HG03103 (cell line): ENCODE measurements around the gene BMERB1.
"Not testable (repeated sequence)": the region's sequence is repeated elsewhere in the genome, so short reads cannot be mapped to it uniquely, and the experiment has no call there.

Experiments used
- ATAC-seq: cut with Tn5 transposase; IDR thresholded peaks from one replicate; pipeline ENCODE4 v1.9.1; 2021; ENCODE audit warnings: low read depth; ENCODE audit not compliant: unreplicated experiment

The BMERB1 gene

DNA sequence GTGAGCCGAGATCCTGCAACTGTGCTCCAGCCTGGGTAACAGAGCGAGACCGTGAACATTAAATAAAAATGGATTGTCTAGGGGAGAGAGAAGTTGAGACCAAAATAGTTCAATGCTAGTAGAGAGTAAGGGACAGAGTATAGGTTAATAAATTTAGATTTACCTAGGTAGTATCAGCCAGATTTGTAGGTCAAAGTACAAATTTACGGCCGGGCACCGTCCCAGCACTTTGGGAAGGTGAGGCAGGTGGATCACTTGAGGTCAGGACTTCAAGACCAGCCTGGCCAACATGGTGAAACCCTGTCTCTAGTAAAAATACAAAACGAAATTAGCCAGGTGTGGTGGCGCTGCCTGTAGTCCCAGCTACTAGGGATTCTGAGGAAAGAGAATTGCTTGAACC is 12.2 kb upstream of the BMERB1 start:
- ATAC-seq, result no peak

DNA sequence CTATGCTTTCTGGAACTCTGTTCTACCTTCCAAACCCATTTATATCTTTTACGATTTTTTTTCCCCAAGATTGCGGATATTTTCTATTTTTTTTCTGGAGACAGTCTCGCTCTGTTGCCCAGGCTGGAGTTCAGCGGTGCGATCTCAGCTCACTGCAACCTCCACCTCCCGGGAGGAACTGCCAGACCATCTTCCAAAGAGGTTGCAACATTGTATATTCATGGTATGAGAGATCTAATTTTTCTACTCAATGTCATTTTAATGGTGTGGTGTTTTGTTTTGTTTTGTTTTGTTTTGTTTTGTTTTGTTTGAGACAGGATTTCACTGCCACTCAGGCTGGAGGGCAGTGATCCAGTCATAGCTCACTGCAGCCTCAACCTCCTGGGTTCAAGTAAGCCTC is 8.5 kb upstream of the BMERB1 start:
- ATAC-seq, result no peak

DNA sequence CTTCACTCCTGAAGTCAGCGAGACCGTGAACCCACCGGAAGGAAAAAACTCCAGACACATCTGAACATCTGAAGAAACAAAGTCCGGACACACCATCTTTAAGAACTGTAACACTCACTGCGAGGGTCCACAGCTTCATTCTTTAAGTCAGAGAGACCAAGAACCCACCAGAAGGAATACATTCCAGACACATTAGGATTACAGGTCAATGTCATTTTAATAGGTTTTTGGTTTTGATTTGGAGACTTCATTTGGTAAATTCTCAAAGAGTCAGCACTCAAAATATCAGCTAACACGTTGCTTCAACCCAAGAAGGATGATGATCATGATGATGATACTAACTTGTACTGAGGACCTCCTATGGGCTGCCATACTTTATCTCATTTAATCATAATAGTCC is 7.6 kb upstream of the BMERB1 start:
- no peak for ATAC-seq

DNA sequence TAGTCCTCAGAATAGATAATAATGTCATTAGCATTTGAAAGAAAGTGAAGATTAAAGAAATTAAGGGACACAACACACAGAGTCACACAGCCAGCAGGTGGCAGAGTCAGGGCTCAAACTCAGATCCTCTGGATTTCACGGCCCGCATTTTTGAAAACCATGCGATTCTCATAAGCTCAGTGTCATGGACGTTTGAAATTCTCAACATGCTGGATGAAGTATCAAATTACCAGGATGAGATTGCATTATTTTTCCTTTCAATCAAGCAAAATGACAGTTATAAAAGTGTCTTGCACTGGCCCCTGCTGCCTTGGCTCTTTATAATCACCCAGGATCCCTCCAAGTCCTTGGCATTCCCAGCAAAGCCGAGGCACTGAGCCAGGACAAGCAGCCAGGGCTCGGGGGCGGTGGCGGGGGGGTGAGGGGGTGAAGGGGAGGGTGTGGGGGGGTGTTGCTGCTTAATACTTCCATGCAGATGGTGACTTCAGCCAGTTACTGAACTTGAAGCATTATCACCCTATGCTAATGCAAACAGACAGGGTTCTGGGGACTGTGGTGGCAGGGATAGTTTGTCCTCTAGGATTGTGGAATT is 6.6 kb upstream of the BMERB1 start:
- ATAC-seq, result no peak

DNA sequence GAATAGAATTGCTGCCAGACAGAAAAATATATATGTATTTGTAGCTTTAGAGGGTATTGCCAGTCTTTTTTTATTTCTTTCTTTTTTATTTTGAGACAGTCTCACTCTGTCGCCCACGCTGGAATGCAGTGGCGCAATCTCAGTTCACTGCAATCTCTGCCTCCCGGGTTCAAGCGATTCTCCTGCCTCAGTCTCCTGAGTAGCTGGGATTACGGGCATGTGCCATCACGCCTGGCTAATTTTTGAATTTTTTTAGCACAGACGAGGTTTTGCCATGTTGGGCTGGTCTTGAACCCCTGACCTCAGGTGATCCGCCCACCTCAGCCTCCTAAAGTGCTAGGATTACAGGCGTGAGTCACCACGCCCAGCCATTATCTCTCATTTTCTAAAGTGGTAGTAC is 3.5 kb upstream of the BMERB1 start:
- ATAC-seq, result not testable (repeated sequence)

DNA sequence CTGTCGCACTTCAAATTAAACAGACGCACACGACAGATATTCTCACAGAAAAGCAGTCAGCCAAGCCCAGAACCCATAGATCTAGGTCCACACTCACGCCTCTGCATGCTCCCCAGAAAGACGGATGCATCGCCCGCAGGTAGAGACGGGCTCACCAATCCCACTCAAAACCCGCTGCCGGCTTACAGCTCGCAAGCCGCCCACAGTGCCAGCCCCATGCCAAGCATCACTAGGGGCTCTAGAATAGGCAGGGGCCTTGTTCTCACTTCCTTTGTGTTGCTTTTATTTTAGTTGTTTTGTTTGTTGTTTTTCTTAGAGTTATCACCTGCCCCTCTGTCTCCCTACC is 336 bp upstream of the BMERB1 start:
- no peak for ATAC-seq

DNA sequence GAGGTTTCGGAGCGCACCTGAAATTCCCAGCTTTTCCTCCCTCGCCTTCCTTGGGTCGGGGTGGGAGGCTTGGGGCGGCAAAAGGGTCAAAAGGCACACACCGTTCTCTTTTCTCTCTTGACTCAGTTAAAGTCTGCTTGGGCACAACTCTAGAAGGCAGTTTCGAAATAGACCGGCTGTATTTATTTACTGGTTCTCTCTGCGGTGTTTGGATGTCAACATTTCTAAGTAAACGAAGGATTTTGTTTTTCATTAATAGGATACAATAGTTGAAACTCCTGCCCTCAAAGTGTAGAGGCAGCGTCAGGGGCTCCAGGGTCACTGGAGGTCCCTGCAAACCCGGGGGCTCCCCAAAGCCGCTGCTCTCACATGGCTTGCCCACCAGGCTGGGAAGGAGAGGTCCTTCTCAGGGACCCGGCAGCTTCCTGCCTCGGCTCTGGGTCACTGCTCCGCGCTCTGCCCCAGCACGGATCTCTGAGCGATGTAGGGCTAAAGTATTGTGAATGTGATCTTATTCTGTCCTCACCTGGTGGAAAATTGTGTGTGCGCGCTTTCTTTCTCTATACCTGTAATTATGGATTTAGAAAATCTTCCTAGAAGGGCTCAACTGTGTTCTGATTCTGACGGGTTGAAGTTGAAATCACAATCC is 952 bp downstream of the BMERB1 start:
- ATAC-seq, result no peak

DNA sequence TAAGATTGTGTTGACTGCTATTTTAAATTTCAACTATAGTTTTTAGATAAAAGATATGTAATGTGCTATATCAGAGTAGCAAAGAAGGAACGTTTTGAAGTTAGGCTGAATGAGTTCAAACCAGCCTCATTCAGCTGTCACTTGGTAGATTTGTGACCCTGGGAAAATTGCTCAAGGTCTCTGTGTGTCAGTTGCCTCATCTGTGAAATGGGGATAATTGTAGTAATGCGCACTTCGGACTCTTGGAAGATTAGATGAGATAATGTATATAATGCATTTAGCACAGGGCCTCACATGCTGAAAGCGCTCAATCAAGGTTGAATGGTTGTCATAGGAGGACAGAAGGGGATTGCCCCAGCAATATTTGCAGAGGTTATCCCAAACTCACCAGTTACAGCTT is 4.7 kb downstream of the BMERB1 start:
- ATAC-seq, result no peak

DNA sequence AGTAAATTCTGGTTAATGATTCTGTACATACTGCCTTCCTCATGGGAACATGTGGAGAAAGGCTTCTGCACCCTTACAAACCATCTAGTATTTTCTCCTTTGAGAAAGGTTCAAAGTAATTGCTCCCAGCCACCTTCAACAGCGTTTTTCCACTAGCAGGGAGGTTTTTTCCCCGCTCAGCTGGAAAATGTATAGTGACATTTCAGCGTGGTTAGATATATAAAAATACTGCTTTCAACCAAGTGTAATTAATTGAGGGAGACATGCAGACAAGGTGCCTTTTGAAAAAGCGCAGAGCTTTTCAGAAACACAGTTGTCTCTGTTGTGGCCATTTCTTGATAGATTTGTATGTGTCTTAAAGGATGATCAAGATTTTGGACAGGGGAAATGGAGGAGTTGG is 5.1 kb downstream of the BMERB1 start:
- no peak for ATAC-seq

DNA sequence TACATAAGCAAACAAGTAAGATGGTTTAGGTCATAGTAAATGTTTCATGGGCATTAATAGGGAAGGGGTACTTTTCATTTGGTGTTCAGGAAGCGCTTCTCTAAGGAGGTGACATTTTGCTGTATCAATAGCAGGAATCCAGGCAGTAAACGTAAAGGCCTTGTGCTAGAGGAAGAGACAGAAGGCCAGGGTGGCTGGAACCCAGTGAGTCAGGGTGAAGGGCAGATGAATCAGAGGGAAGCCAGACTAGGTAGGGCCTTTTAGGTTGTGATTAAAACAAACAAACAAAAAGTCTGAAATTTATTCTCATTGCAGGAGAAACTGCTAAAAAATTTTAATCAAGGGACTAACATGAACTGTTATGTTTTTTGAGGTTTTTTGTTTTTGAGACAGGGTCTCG is 6.5 kb downstream of the BMERB1 start:
- no peak for ATAC-seq

DNA sequence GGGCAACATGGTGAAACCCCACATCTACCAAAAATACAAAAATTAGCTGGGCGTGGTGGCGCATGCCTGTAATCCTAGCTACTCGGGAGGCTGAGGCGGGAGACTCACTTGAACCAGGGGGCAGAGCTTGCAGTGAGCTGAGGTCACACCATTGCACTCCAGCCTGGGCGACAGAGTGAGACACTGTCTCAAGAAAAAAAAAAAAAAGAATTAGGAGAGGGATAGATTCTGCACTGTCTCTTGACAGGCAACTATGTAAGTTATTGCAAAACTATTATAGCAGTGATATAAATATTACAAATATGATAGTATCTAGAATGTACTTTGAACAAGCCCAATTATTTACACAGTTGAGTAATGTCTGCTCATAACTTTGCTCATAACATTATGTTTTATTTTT is 7.8 kb downstream of the BMERB1 start:
- ATAC-seq, result not testable (repeated sequence)

DNA sequence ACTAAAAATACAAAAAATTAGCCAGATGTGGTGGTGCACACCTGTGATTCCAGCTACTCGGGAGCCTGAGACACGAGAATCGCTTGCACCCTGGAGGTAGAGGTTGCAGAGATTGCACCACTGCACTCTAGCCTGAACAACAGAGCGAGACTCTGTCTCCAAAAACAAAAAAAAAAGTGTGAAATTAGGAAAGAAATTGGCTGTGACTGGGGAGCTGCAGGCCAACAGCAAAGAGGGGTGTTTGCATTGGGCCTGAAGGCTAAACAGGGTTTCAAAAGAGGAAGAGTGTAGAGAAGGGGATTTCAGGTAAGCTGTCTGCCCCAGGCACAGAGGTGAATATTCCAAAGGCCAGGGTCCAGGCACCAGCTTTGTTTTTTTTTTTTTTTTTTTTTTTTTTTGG is 9.4 kb downstream of the BMERB1 start:
- ATAC-seq, result no peak

DNA sequence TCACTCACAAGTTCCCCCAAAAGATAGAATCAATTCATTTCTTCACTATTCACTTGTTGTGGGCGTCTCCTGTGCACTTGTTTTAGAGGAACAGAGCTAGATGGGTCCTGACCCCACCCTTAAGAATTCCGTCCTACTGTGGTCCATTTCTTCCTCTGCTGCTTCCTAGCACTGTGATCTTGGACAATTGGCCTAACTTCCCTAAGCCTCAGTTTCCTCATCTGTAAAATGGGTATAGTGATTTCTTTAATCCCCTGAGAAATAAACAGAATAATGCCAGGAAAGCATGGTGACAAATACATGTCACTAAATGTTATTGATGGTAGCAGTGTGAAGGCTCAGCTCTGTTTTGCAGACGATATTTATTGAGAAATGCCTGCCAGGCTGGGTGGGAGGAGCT is 9.9 kb downstream of the BMERB1 start:
- no peak for ATAC-seq

DNA sequence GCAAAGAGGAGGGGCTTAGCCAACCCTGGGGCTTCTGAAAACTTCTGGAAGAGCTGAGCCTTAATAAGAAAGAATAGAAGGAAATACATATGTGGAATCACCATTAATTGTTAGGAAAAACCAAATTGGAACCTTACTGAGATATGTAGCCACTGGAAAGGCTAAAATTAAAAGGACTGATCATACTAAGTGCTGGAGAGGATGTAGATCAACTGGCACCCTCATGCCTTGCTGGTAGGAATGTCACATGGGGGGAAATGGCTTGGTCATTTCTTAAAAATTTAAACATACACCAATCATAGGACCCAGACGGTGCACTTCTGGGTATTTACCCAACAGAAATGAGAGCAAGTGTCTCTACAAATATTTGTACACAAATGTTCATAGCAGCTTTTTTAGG is 11.1 kb downstream of the BMERB1 start:
- no peak for ATAC-seq

DNA sequence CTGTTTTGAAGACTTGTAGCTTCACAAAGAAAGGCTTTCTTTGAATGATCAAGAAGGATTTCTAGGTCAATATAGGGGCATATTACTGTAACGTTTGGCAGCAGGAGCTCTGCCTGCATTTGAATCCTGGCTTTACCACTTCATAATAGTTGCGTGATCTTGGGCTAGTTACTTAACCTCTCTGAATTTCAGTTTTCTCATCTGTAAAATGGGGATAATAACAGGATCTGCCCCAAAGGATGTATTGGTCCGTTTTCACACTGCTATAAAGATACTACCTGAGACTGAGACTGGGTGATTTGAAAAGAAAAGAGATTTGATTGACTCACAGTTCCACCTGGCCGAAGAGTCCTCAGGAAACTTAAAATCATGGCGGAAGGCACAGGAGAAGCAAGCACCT is 12.5 kb downstream of the BMERB1 start:
- ATAC-seq, result no peak

DNA sequence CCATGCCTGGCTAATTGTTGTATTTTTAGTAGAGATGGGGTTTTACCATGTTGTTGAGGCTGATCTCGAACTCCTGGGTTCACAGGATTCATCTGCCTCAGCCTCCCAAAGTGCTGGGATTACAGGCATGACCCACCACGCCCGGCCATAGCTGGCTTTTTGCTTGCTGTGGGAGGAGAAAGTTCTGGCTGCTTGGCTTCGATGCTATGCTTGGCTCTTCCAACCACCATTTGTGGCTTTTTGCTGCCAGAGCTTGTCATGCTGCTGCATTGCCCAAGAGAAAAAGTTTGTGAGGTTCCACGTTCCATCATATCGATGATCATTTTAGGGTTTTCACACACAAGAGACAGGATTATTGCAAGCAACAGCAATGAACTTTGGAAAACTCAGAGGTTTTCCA is 16.2 kb downstream of the BMERB1 start:
- ATAC-seq, result no peak

DNA sequence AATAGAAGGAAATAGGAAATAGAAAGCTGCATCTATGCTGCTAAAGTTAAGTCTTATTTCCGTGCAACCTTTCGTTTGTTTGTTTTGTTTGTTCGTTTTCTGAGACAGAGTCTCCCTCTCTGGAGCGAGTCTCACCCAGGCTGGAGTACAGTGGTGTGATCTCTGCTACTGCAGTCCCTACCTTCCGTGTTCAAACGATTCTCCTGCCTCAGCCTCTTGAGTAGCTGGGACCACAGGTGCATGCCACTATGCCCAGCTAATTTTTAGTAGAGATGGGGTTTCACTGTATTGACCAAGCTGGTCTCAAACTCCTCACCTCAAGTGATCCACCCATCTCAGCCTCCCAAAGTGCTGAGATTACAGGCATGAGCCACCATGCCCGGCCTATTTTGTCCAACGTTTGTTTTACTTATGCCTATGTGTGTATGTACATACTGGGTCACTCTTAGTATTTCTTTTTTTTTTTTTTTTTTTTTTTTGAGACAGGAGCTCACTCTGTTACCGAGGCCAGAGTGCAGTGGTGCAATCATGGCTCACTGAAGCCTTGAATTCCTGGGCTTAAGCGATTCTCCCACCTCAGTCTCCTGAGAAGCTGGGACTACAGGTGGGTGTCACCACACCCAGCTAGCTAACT is 16.8 kb downstream of the BMERB1 start:
- ATAC-seq, result no peak

DNA sequence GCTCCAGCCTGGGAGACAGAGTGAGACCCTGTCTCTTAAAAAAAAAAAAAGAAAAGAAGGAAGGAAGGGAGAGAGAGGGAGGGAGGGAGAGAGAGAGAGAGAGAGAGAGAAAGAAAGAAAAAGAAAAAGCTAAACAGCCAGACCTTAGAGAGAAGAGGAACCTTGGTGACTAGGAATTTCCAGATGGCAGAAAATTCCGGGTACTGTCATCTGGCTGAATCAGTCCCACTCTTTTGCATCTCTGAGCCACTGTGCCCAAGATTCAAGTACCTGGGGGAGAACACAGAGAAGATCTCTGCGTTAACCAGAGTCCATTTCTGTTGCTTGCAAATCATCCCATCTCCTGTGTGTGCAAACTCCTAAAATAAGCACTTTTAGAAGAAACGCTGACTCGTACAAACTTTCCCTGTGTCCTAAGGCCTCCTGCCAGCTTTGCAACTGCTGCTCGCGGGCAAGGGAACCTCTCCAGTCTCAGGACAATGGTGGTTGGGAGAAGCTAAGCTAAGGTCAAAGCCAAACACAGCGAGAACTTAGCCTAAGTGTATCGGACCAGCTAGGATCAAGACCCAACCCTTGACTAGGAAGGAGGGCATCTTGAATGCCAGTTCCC is 18.0 kb downstream of the BMERB1 start:
- ATAC-seq, result no peak

DNA sequence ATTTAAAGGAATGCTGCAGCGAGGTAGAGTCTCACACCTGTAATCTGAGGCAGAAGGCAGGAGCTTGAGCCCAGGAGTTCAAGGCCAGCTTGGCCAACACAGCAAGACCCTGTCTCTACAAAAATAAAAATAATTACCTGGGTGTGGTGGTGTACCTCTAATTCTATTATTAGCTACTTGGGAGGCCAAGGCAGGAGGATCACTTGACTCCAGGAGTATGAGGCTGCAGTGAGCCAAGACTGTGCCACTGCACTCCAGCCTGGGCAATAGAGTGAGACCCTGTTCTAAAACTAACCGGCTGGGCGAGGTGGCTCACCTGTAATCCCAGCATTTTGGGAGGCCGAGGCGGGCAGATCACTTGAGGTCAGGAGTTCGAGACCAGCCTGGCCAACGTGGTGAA is 18.9 kb downstream of the BMERB1 start:
- not testable (repeated sequence) for ATAC-seq

DNA sequence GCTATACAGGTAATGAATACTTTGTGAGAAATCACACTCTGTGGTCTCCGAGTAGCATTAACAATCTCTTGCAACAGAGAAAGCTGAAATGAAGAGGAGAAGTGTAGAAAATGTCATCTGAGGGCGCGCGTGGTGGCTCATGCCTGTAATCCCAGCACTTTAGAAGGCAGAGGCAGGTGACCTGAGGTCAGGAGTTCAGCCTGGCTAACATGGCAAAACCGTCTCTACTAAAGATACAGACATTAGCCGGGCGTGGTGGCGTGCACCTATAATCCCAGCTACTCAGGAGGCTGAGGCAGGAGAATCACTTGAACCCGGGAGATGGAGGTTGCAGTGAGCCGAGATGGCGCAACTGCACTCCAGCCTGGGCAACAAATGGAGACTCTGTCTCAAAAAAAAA is 20.5 kb downstream of the BMERB1 start:
- not testable (repeated sequence) for ATAC-seq

DNA sequence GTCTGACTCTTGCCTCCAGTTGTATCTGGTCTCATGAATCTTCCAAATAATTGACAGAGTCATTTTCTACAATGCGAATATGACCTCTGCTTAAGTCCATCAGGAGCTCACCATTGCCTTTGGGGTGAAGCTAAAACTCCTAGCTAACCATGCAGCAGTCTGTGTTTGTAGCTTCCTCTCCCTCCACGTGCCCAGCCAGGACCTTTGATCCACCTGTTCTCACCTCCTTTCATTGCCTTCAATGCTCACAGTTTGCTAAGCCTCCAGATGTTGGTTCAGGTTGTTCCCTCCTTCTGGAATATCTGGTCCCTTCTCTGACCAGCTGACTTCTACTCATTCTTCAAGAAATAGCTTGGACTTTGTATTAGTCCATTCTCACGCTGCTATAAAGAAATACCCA is 23.0 kb downstream of the BMERB1 start:
- no peak for ATAC-seq

DNA sequence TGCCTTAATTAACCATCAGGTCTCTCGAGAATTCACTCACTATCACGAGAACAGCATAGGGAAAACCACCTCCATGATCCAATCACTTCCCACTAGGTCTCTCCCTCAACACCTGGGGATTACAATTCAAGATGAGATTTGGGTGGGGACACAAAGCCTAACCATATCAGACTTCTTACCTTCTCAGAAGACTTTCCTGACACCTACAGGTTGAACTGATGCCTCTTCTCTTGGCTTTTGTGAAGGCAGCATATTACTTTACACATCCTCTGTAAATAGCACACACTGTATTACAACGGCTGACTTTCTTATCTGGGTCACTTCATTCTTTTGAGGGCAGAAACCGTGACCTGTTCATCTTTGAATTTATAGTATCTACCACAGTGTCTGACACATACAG is 23.6 kb downstream of the BMERB1 start:
- ATAC-seq, result no peak
